GM23338 (cell line): ENCODE measurements around the gene FRMD4A. TPM values are rescaled to one million over a fixed set of nuclear protein-coding genes. Genes with fewer than 3 reads are reported as not detected.

Experiments used
- ATAC-seq: fragments of 200-7000 bp; cut with Tn5 transposase; 3 replicates; pipeline ENCODE4 v1.9.1; 2020
- DNase-seq: peaks from one replicate; pipeline ENCODE4 v3.0.0-alpha.2; 2015; ENCODE audit warnings: low spot score
- H2AFZ ChIP-seq: fragments of 200-600 bp; sonication (generic); 2 replicates; pipeline ENCODE4 v1.8.0; 2016; ENCODE audit warnings: antibody characterized with exemption, mild to moderate bottlenecking, moderate library complexity
- H3F3A ChIP-seq: fragments of 200-600 bp; sonication (generic); replicated peaks from 2 replicates; pipeline ENCODE4 v1.8.0; 2017; ENCODE audit warnings: antibody characterized with exemption, mixed run types, low read depth
- H3K27ac ChIP-seq: fragments of 200-600 bp; sonication (generic); 2 replicates; pipeline ENCODE4 v1.6.1; 2016; ENCODE audit warnings: low read depth
- H3K27me3 ChIP-seq: fragments of 200-600 bp; sonication (generic); 2 replicates; pipeline ENCODE4 v1.8.0; 2016; ENCODE audit warnings: mild to moderate bottlenecking, mixed run types, moderate library complexity; ENCODE audit not compliant: insufficient read depth
- H3K36me3 ChIP-seq: fragments of 200-600 bp; sonication (generic); 2 replicates; pipeline ENCODE4 v1.8.0; 2016; ENCODE audit warnings: mild to moderate bottlenecking; ENCODE audit not compliant: insufficient read depth
- H3K4me1 ChIP-seq: fragments of 200-600 bp; sonication (generic); 2 replicates; pipeline ENCODE4 v1.8.0; 2016; ENCODE audit warnings: mild to moderate bottlenecking, moderate library complexity; ENCODE audit not compliant: insufficient read depth
- H3K4me2 ChIP-seq: fragments of 200-600 bp; sonication (generic); 2 replicates; pipeline ENCODE4 v1.7.1; 2017; ENCODE audit warnings: mixed run types
- H3K4me3 ChIP-seq: fragments of 200-600 bp; sonication (generic); 2 replicates; pipeline ENCODE4 v1.6.1; 2016; ENCODE audit warnings: mixed run types
- H3K79me2 ChIP-seq: fragments of 200-600 bp; sonication (generic); replicated peaks from 2 replicates; pipeline ENCODE4 v1.8.0; 2017; ENCODE audit warnings: mild to moderate bottlenecking; ENCODE audit not compliant: insufficient read depth
- H3K9me2 ChIP-seq: fragments of 200-600 bp; sonication (generic); 2 replicates; pipeline ENCODE4 v1.8.0; 2017; ENCODE audit not compliant: insufficient read depth
- H4K20me1 ChIP-seq: fragments of 200-600 bp; sonication (generic); replicated peaks from 2 replicates; pipeline ENCODE4 v1.8.0; 2017; ENCODE audit warnings: mild to moderate bottlenecking; ENCODE audit not compliant: insufficient read depth
- H3K27ac Mint-ChIP-seq: 2 replicates; pipeline ENCODE4 v1.8.0; 2020; ENCODE audit warnings: inconsistent platforms, mild to moderate bottlenecking, moderate library complexity, mixed read lengths
- H3K27me3 Mint-ChIP-seq: 3 replicates; pipeline ENCODE4 v1.8.0; 2022; ENCODE audit warnings: low read depth, mild to moderate bottlenecking, moderate library complexity, mixed read lengths, inconsistent platforms; ENCODE audit not compliant: insufficient read depth, poor library complexity
- H3K36me3 Mint-ChIP-seq: 3 replicates; pipeline ENCODE4 v1.8.0; 2021; ENCODE audit warnings: low read depth, mild to moderate bottlenecking, inconsistent platforms, moderate library complexity, mixed read lengths
- H3K4me1 Mint-ChIP-seq: 3 replicates; pipeline ENCODE4 v1.8.0; 2020; ENCODE audit warnings: mild to moderate bottlenecking, inconsistent platforms, mixed read lengths
- H3K4me3 Mint-ChIP-seq: 3 replicates; pipeline ENCODE4 v1.8.0; 2021; ENCODE audit warnings: moderate library complexity, mild to moderate bottlenecking, inconsistent platforms, mixed read lengths
- H3K9me3 Mint-ChIP-seq: 3 replicates; pipeline ENCODE4 v1.8.0; 2020; ENCODE audit warnings: moderate library complexity, mild to moderate bottlenecking, inconsistent platforms, mixed read lengths
- ETS1 ChIP-seq: IDR thresholded peaks from 2 replicates; pipeline ENCODE4 v1.6.1; 2016; ENCODE audit warnings: antibody characterized with exemption
- EZH2phosphoT487 ChIP-seq: fragments of 200-600 bp; sonication (generic); IDR thresholded peaks from one replicate; pipeline ENCODE4 v1.8.1; 2018; ENCODE audit warnings: antibody characterized with exemption; ENCODE audit not compliant: unreplicated experiment
- ZNF114 ChIP-seq: fragments of 250-450 bp; sonication (Bioruptor Pico); IDR thresholded peaks from 2 replicates; pipeline ENCODE4 v1.5.0; 2020; ENCODE audit warnings: mild to moderate bottlenecking, moderate library complexity
- ZNF462 ChIP-seq: fragments of 250-450 bp; sonication (Bioruptor Pico); IDR thresholded peaks from 2 replicates; pipeline ENCODE4 v1.5.0; 2020; ENCODE audit warnings: mild to moderate bottlenecking, moderate library complexity
- polyA plus RNA-seq: library from polyadenylated mRNA; unstranded; fragments of >200 nt; fragmentation: Nextera tagmentation; extraction: Ambion mirVana; gene quantifications from 2 replicates; pipeline ENCODE4 v1.2.1, GENCODE V29; 2016
- total RNA-seq: library from RNA; depleted of rRNA; stranded (reverse); fragments of >200 nt; shearing (Covaris generic); gene quantifications from 2 replicates; pipeline ENCODE4 v1.2.3, GENCODE V29; 2014
- TF ChIP-seq, protein P1 (sequence below), 2 experiments: fragments of 200-600 bp in 1 of 2; sonication (generic) in 1 of 2; conservative IDR thresholded peaks; 2 replicates each; pipeline versions ENCODE4 v1.5.1 to v1.6.1; 2016 to 2017; ENCODE audit warnings: antibody characterized with exemption in 2 of 2, low read depth in 2 of 2, mild to moderate bottlenecking in 2 of 2, moderate library complexity in 1 of 2

The FRMD4A gene
- total and polyA plus RNA-seq, 2 experiments from 2014 or later, result 14.0 to 20.1 TPM

GRCh38 chr10:13973742-13974141 lies 357.0 kb downstream of the FRMD4A start (continued):
- TF ChIP-seq ZNF462 (CRISPR knock-in tag), result no peak

GRCh38 chr10:13972609-13973008 lies 358.1 kb downstream of the FRMD4A start:
- no peak overlapping the region for H3K4me3 ChIP-seq
- no peaks in the 10 kb centered on the region for H3K27me3 ChIP-seq
- no peak overlapping the region for H2AFZ ChIP-seq
- ATAC-seq (no peak), DNase-seq (peak; percentile 36)
- no peaks in the 10 kb centered on the region for H4K20me1 ChIP-seq
- Mint-ChIP-seq H3K9me3 (no peaks in the 10 kb centered on the region), H3K4me1 (peaks cover 43% of the 10 kb centered on the region), H3K27me3 (peaks cover 5% of the 10 kb centered on the region), H3K36me3 (no peaks in the 10 kb centered on the region), H3K4me3 (no peak overlapping the region), H3K27ac (peak overlapping the region; percentile 53; the same call in 1 of the 2 replicates)
- peak overlapping the region; percentile 29; the same call in 1 of the 2 replicates for H3K4me2 ChIP-seq
- H3K79me2 ChIP-seq, result no peaks in the 10 kb centered on the region
- no peaks in the 10 kb centered on the region for H3K36me3 ChIP-seq
- H3K9me2 ChIP-seq, result no peaks in the 10 kb centered on the region; the same call in 1 of the 2 replicates
- peaks cover 40% of the 10 kb centered on the region for H3K4me1 ChIP-seq
- no peaks in the 10 kb centered on the region for H3F3A ChIP-seq
- TF ChIP-seq, protein P1, sequence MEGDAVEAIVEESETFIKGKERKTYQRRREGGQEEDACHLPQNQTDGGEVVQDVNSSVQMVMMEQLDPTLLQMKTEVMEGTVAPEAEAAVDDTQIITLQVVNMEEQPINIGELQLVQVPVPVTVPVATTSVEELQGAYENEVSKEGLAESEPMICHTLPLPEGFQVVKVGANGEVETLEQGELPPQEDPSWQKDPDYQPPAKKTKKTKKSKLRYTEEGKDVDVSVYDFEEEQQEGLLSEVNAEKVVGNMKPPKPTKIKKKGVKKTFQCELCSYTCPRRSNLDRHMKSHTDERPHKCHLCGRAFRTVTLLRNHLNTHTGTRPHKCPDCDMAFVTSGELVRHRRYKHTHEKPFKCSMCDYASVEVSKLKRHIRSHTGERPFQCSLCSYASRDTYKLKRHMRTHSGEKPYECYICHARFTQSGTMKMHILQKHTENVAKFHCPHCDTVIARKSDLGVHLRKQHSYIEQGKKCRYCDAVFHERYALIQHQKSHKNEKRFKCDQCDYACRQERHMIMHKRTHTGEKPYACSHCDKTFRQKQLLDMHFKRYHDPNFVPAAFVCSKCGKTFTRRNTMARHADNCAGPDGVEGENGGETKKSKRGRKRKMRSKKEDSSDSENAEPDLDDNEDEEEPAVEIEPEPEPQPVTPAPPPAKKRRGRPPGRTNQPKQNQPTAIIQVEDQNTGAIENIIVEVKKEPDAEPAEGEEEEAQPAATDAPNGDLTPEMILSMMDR (conservative IDR thresholded peaks at IDR 0.05; ENCODE audit: low read depth in 2 of 2), result no peak
- TF ChIP-seq EZH2phosphoT487 (no peak), ETS1 (no peak), ZNF114 (CRISPR knock-in tag) (no peak)
- 0 out of 2 replicates have a peak overlapping the region, but pooled peaks have one; percentile 9 for H3K27ac ChIP-seq
